Thyroid gland (tissue), 4 donors: ENCODE measurements around the gene MYO18B. TPM values are rescaled to one million over a fixed set of nuclear protein-coding genes. Genes with fewer than 3 reads are reported as not detected.

ENCODE experiments used
- DNase-seq, 2 donors: peaks; one replicate each; pipeline ENCODE4 v3.0.0-alpha.2; 2019
- H3K27ac ChIP-seq, 3 donors: fragments of 200-600 bp; sonication (generic); 1 replicate in 2 of 3; 2 replicates in 1 of 3; pipeline ENCODE4 v1.5.1; 2016 to 2019; ENCODE audit warnings: mild to moderate bottlenecking in 1 of 3, moderate library complexity in 1 of 3
- H3K27me3 ChIP-seq: fragments of 200-600 bp; sonication (generic); one replicate; pipeline ENCODE4 v1.5.1; 2019
- H3K36me3 ChIP-seq, 2 donors: fragments of 200-600 bp; sonication (generic); one replicate each; pipeline ENCODE4 v1.5.1; 2016 to 2019
- H3K4me1 ChIP-seq, 2 donors: fragments of 200-600 bp; sonication (generic); one replicate each; pipeline ENCODE4 v1.5.1; 2017 to 2019
- H3K4me3 ChIP-seq, 3 donors: fragments of 200-600 bp; sonication (generic); replicated peaks in 1 of 3; 1 replicate in 2 of 3; 2 replicates in 1 of 3; pipeline ENCODE4 v1.5.1; 2016; ENCODE audit warnings: mild to moderate bottlenecking in 1 of 3
- H3K9me3 ChIP-seq: fragments of 200-600 bp; sonication (generic); one replicate; pipeline ENCODE4 v1.5.1; 2017
- CTCF ChIP-seq, 6 experiments: fragments of 200-600 bp in 3 of 6; fragments of 450-650 bp in 3 of 6; sonication (generic) in 3 of 6; IDR thresholded peaks; one replicate each; pipeline ENCODE4 v1.5.1; 2016 to 2019; ENCODE audit warnings: antibody characterized with exemption in 6 of 6, mild to moderate bottlenecking in 2 of 6, inconsistent platforms in 1 of 6, moderate library complexity in 1 of 6
- POLR2A ChIP-seq, 2 donors: fragments of 450-650 bp; IDR thresholded peaks; one replicate each; pipeline ENCODE4 v1.6.1; 2017; ENCODE audit warnings: antibody characterized with exemption in 2 of 2, mild to moderate bottlenecking in 2 of 2, moderate library complexity in 1 of 2
- WGBS, 2 donors: methylation state at CpG; one replicate each; pipeline ENCODE4 v1.1.5; 2017; 5-methylcytosine and 5-hydroxymethylcytosine counted together
- intact Hi-C: fragments of 100-400 bp; cut with DNase I; formaldehyde crosslinking; loops from one replicate; pipeline ENCODE4 v1.15.1; 2023
- total RNA-seq, 4 donors: library from RNA; depleted of rRNA; stranded (reverse); fragments of >200 nt; gene quantifications; one replicate each; pipeline ENCODE4 v1.2.3, GENCODE V29; 2016

Gene MYO18B
- total RNA-seq, 4 donors from 2014 or later: 0.33 TPM; not detected in 3

GRCh38 chr22:25898707-25899365 lies 156.8 kb downstream of the MYO18B start:
- Histone ChIP-seq H3K27me3 (no peaks in the 10 kb centered on the region), H3K4me1 (no peaks in the 10 kb centered on the region), H3K36me3 (no peaks in the 10 kb centered on the region), H3K9me3 (no peaks in the 10 kb centered on the region), H3K4me3 (no peak overlapping the region), H3K27ac (no peak overlapping the region)
- 60 to 67% methylated on average over 11 of the region's 11 CpGs for WGBS, 2 donors
- intact Hi-C loops: no loop called here
- TF ChIP-seq POLR2A (IDR thresholded peaks at IDR 0.05): no peak
- DNase-seq: no peak

GRCh38 chr22:25899566-25899965 lies 157.6 kb downstream of the MYO18B start:
- intact Hi-C loops: no loop called here
- Histone ChIP-seq H3K27ac (no peak overlapping the region), H3K36me3 (no peaks in the 10 kb centered on the region), H3K4me1 (no peaks in the 10 kb centered on the region), H3K27me3 (no peaks in the 10 kb centered on the region), H3K9me3 (no peaks in the 10 kb centered on the region), H3K4me3 (no peak overlapping the region)
- 86 to 90% methylated on average over 1 of the region's 1 CpG for WGBS, 2 donors
- DNase-seq: no peak
- TF ChIP-seq CTCF (IDR thresholded peaks at IDR 0.05): no peak

GRCh38 chr22:25900390-25900789 lies 158.4 kb downstream of the MYO18B start:
- Histone ChIP-seq H3K27ac (no peak overlapping the region), H3K36me3 (no peaks in the 10 kb centered on the region), H3K9me3 (no peaks in the 10 kb centered on the region), H3K4me1 (no peaks in the 10 kb centered on the region), H3K27me3 (no peaks in the 10 kb centered on the region), H3K4me3 (no peak overlapping the region)
- intact Hi-C loops: no loop called here
- no peak for TF ChIP-seq CTCF (IDR thresholded peaks at IDR 0.05)
- TF ChIP-seq POLR2A (IDR thresholded peaks at IDR 0.05): no peak
- DNase-seq: no peak
- WGBS, 2 donors: 92 to 93% methylated on average over 3 of the region's 3 CpGs

GRCh38 chr22:25900880-25901279 lies 158.9 kb downstream of the MYO18B start:
- H3K27me3 ChIP-seq: no peaks in the 10 kb centered on the region
- intact Hi-C loops: no loop called here
- H3K4me1 ChIP-seq: no peaks in the 10 kb centered on the region
- no peaks in the 10 kb centered on the region for H3K9me3 ChIP-seq
- WGBS, 2 donors: 73 to 76% methylated on average over 4 of the region's 4 CpGs
- TF ChIP-seq POLR2A (IDR thresholded peaks at IDR 0.05) (no peak), CTCF (IDR thresholded peaks at IDR 0.05) (no peak)
- H3K36me3 ChIP-seq: no peaks in the 10 kb centered on the region
- no peak overlapping the region for H3K27ac ChIP-seq
- H3K4me3 ChIP-seq: no peak overlapping the region
- DNase-seq: no peak

GRCh38 chr22:25902402-25902801 lies 160.4 kb downstream of the MYO18B start:
- no peak for DNase-seq
- Histone ChIP-seq H3K27me3 (no peaks in the 10 kb centered on the region), H3K27ac (no peak overlapping the region), H3K9me3 (no peaks in the 10 kb centered on the region), H3K4me1 (no peaks in the 10 kb centered on the region), H3K4me3 (no peak overlapping the region), H3K36me3 (no peaks in the 10 kb centered on the region)
- intact Hi-C loops: no loop called here
- WGBS, 2 donors: 75 to 81% methylated on average over 8 of the region's 8 CpGs
- no peak for TF ChIP-seq POLR2A (IDR thresholded peaks at IDR 0.05)
- TF ChIP-seq CTCF (IDR thresholded peaks at IDR 0.05): no peak
